Esophagus (tissue), 2 donors: Measurements from ENCODE around the gene SCAND1. TPM values are rescaled to one million over a fixed set of nuclear protein-coding genes. Genes with fewer than 3 reads are reported as not detected.
"Not testable (repeated sequence)": the region's sequence is repeated elsewhere in the genome, so short reads cannot be mapped to it uniquely, and the experiment has no call there.

Source experiments
- H3K27ac ChIP-seq, 2 donors: one replicate each; pipeline ENCODE4 v1.5.1; 2013; ENCODE audit warnings: low read depth in 2 of 2, mild to moderate bottlenecking in 2 of 2, inconsistent platforms in 1 of 2, low read length in 1 of 2, moderate library complexity in 1 of 2
- H3K27me3 ChIP-seq, 2 donors: one replicate each; pipeline ENCODE4 v1.6.1; 2013; ENCODE audit warnings: low read length in 2 of 2, control low read depth in 1 of 2, mild to moderate bottlenecking in 1 of 2; ENCODE audit not compliant: insufficient read depth in 2 of 2, control insufficient read depth in 1 of 2
- H3K36me3 ChIP-seq, 2 donors: one replicate each; pipeline ENCODE4 v1.6.1; 2013; ENCODE audit warnings: low read length in 1 of 2; ENCODE audit not compliant: control insufficient read depth in 2 of 2, insufficient read depth in 2 of 2
- H3K4me1 ChIP-seq, 2 donors: one replicate each; pipeline ENCODE4 v1.6.1; 2013; ENCODE audit warnings: low read length in 1 of 2; ENCODE audit not compliant: control insufficient read depth in 2 of 2, insufficient read depth in 2 of 2
- H3K4me3 ChIP-seq, 2 donors: one replicate each; pipeline ENCODE4 v1.5.1; 2013; ENCODE audit warnings: low read length in 2 of 2, mild to moderate bottlenecking in 2 of 2, low read depth in 1 of 2, moderate library complexity in 1 of 2
- H3K9me3 ChIP-seq, 2 donors: one replicate each; pipeline ENCODE4 v1.6.1; 2013; ENCODE audit warnings: mild to moderate bottlenecking in 2 of 2, low read depth in 1 of 2, low read length in 1 of 2, moderate library complexity in 1 of 2; ENCODE audit not compliant: control insufficient read depth in 2 of 2, insufficient read depth in 1 of 2
- WGBS, 2 donors: extraction: QIAGEN DNeasy Blood & Tissue Kit; methylation state at CpG; one replicate each; pipeline ENCODE4 v1.1.7; 2013; 5-methylcytosine and 5-hydroxymethylcytosine counted together
- polyA plus RNA-seq, 2 donors: library from polyadenylated mRNA; stranded (reverse); fragments of 200-250 nt; gene quantifications; one replicate each; pipeline ENCODE4 v1.2.3, GENCODE V29; 2013
- donor health status: healthy with polysubstance abuse.
- donor health status: Bipolar disorder and iron deficiency.

The SCAND1 gene
- polyA plus RNA-seq, 2 donors: 84.5 to 182 TPM

GRCh38 chr20:35967979-35968640 lies 13.8 kb upstream of the SCAND1 start, which contains the start of gene CNBD2:
CNBD2 (plus strand) TSS chr20:35968590; CDS start chr20:35968763, 173 bp downstream.
- Histone ChIP-seq H3K27ac (no peak within 1 kb of the TSS), H3K27me3 (no peaks in the 10 kb centered on the region), H3K9me3 (no peaks in the 10 kb centered on the region), H3K36me3 (no peaks in the 10 kb centered on the region), H3K4me3 (no peak within 1 kb of the TSS), H3K4me1 (peaks cover 0 to 3% of the 10 kb centered on the region in 2 donors)
- 89 to 98% methylated on average over 3 of the region's 3 CpGs for WGBS, 2 donors

DNA sequence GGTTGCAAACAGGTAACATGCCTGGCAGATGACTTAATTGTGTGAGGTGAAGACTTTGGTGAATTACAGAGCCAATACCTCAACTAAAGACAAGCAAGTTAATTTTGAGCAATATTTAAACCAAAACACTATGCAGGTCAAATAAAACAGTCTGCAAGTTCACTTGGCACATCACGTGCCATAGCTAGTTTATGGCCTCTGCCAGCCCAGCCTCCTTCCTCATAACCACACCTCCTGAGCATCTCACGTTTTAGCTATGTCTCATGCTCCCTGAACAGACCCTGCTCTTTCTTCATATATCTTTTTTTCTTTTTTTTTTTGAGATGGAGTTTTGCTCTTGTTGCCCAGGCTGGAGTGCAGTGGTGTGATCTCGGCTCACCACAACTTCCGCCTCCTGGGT lies 9.6 kb upstream of the SCAND1 start:
- no peaks in the 10 kb centered on the region for H3K27me3 ChIP-seq
- H3K4me3 ChIP-seq: no peak overlapping the region
- 86 to 92% methylated on average over 4 of the region's 4 CpGs for WGBS, 2 donors

DNA sequence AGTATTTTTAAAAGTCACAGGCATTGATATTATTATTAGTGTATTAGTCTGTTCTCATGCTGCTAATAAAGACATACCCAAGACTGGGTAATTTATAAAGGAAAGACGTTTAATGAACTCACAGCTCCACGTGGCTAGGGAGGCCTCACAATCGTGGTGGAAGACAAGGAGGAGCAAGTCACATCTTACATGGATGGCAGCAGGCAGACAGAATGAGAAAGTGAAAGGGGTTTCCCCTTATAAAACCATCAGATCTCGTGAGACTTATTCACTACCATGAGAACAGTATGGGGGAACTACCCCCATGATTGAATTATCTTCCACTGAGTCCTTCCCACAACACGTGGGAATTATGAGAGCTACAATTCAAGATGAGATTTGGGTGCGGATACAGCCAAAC lies 5.0 kb upstream of the SCAND1 start:
- not testable (repeated sequence) for H3K4me3 ChIP-seq, H3K9me3 ChIP-seq, H3K4me1 ChIP-seq, H3K27ac ChIP-seq, H3K36me3 ChIP-seq, H3K27me3 ChIP-seq
- 80 to 81% methylated on average over 6 of the region's 6 CpGs for WGBS, 2 donors

More for the DNA sequence above, 9.6 kb upstream of the SCAND1 start:
- H3K9me3 ChIP-seq: no peaks in the 10 kb centered on the region
- H3K4me1 ChIP-seq: peaks cover 0 to 3% of the 10 kb centered on the region in 2 donors
- no peak overlapping the region for H3K27ac ChIP-seq
- H3K36me3 ChIP-seq: no peaks in the 10 kb centered on the region

DNA sequence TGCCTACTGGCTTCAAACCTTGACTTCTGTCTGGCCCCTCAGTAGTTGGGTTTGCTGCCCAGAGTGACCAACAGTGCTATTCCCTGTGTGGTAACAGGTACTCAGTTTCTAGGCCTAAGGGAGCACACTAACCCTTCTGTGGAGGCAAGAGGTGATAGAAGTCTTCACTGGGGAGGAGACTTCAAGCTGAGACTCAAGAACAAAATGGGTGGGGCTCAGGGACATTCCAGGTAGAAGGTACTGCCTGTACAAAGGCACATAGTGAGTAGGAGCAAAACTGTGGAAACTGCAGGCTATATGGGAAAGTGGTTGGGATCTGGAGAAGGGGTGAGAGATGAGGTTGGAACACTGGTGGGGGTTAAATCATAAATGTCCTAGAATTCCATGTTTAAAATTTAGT lies 2.3 kb upstream of the SCAND1 start:
- H3K27me3 ChIP-seq: no peaks in the 10 kb centered on the region
- no peaks in the 10 kb centered on the region for H3K36me3 ChIP-seq
- no peaks in the 10 kb centered on the region for H3K4me1 ChIP-seq
- H3K9me3 ChIP-seq: no peaks in the 10 kb centered on the region
- no peak overlapping the region for H3K4me3 ChIP-seq
- peak overlapping the region in 1 of 2 donors; percentile 6 for H3K27ac ChIP-seq

DNA sequence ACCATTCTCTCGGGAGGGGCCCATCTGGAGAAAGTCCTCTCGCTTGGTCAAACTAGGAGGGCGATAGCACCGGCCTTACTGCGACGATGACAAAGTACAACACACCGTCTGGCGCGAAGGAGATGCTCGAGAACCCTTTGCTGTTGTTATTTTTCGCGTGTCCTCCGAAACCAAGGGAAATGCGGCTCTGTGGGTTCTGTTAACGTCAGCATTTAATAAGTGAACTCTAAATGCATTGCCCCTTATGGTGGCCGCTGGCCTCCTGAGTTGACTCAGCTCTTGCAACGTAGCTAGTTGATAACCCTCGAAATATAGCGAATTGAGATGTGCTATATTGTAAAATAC lies 577 bp upstream of the SCAND1 start:
- H3K36me3 ChIP-seq: no peaks in the 10 kb centered on the region
- WGBS, 2 donors: 1% methylated on average over 19 of the region's 19 CpGs

GRCh38 chr20:35953387-35954199 lies 709 bp downstream of the SCAND1 start:
- peak overlapping the region; percentile 72 to 98 for H3K4me3 ChIP-seq
- no peaks in the 10 kb centered on the region for H3K4me1 ChIP-seq
- peak overlapping the region; percentile 100 for H3K27ac ChIP-seq
- no peaks in the 10 kb centered on the region for H3K27me3 ChIP-seq
- no peaks in the 10 kb centered on the region for H3K9me3 ChIP-seq
- H3K36me3 ChIP-seq: no peaks in the 10 kb centered on the region
- 1% methylated on average over 55 to 65 of the region's 65 CpGs for WGBS, 2 donors

More for the DNA sequence above, 577 bp upstream of the SCAND1 start:
- peak overlapping the region; percentile 71 to 72 for H3K4me3 ChIP-seq
- H3K9me3 ChIP-seq: no peaks in the 10 kb centered on the region
- no peaks in the 10 kb centered on the region for H3K27me3 ChIP-seq
- peak overlapping the region; percentile 97 to 100 for H3K27ac ChIP-seq
- no peaks in the 10 kb centered on the region for H3K4me1 ChIP-seq

GRCh38 chr20:35952480-35953386 lies 1.6 kb downstream of the SCAND1 start:
- H3K4me3 ChIP-seq: peak overlapping the region; percentile 72 to 98
- H3K27me3 ChIP-seq: no peaks in the 10 kb centered on the region
- peak overlapping the region; percentile 100 for H3K27ac ChIP-seq
- WGBS, 2 donors: 41 to 52% methylated on average over 6 of the region's 6 CpGs
- no peaks in the 10 kb centered on the region for H3K4me1 ChIP-seq
- H3K36me3 ChIP-seq: peaks cover under 1 to 3% of the 10 kb centered on the region in 2 donors
- H3K9me3 ChIP-seq: no peaks in the 10 kb centered on the region

- not testable (repeated sequence) for H3K9me3 ChIP-seq, H3K36me3 ChIP-seq, H3K4me3 ChIP-seq, H3K27ac ChIP-seq, H3K27me3 ChIP-seq, H3K4me1 ChIP-seq
- 93 to 96% methylated on average over 14 of the region's 14 CpGs for WGBS, 2 donors
Observed at GRCh38 chr20:35952080-35952479, 2.2 kb downstream of the SCAND1 start.

- Histone ChIP-seq H3K9me3 (no peaks in the 10 kb centered on the region), H3K4me3 (no peak overlapping the region), H3K27me3 (no peaks in the 10 kb centered on the region), H3K27ac (no peak overlapping the region), H3K4me1 (no peaks in the 10 kb centered on the region), H3K36me3 (peaks cover 5 to 6% of the 10 kb centered on the region in 2 donors)
- WGBS, 2 donors: 94 to 95% methylated on average over 7 of the region's 7 CpGs
Observed at GRCh38 chr20:35950093-35950492, 4.2 kb downstream of the SCAND1 start.
